HTERT RPE-1 (cell line): ENCODE measurements around the gene CASP9.
"Not testable (repeated sequence)": the region's sequence is repeated elsewhere in the genome, so short reads cannot be mapped to it uniquely, and the experiment has no call there.

Experiments
- in situ Hi-C: fragments of 300-500 bp; cut with MboI; formaldehyde crosslinking; loops from 4 replicates; pipeline ENCODE4 v1.14.3; 2020; ENCODE audit warnings: low sequenced_read_pairs

Gene CASP9

DNA sequence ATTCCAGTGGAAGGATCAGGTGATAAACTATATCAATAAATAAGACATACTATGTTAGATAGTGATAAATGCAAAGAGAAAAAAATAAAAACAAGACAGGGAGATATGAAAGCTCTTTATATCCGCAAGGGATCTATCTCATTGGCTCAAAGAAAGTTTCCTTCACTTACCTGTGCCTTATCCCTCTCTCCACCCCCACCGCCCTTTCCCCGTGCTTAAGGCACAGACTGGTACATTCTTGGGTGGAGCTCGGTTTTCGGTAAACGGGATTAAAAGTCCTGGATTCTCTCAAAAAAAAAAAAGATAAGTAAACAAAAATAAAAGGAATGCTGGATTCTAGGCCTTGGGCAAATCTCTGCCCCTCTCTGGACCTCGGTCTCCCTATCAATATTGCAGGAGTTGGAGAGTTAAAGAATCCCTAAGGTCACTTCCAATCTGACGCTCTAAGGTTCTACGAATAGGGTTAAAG, 2.0 kb upstream of the CASP9 start:
- in situ Hi-C loops, result no loop called here

DNA sequence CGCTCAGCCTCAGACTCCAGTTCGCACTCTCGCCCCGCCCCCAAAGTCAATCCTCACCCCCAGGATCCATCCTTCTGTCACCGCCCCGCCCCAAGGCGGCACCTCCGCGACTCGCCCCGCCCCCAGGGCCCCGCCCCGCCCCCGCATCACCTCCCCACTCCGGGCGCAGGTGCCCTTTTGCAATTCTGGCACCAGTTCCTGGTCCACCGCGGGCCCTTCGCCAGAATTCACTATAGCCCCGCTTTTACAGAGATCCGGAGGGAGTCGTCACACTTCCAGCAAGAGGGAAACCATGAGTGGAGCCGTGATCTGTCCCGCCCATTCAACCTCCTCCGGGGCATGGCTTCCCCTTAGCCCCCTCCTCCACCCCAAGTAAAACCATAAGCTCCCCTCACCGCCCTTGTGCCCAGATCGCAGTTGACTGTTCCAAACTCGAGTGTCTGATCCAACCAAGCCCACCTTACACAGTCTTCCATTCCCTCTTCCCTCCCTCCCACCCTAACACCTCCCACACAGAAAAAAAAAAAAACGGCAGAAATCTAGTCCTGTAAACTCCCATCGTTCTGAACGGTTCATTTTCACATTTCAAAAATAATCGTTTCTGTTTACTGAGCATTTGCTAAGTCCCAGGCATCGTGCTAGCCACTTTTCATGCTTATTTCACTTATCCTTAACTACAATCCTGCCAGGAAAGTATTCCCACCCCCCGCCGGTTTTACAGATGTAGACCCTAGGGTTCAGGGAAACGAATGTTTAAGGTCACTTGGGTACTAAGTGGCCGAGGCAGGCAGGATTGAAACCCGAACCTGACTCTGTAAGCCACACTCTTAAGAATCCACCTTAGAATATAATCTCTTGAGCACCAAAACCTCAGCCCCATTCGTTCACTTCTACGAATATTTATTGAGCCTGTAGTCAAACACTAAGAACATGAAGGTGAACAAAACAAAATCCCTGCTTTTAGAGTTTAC, 1.3 kb upstream of the CASP9 start:
- in situ Hi-C loops, result no loop called here

DNA sequence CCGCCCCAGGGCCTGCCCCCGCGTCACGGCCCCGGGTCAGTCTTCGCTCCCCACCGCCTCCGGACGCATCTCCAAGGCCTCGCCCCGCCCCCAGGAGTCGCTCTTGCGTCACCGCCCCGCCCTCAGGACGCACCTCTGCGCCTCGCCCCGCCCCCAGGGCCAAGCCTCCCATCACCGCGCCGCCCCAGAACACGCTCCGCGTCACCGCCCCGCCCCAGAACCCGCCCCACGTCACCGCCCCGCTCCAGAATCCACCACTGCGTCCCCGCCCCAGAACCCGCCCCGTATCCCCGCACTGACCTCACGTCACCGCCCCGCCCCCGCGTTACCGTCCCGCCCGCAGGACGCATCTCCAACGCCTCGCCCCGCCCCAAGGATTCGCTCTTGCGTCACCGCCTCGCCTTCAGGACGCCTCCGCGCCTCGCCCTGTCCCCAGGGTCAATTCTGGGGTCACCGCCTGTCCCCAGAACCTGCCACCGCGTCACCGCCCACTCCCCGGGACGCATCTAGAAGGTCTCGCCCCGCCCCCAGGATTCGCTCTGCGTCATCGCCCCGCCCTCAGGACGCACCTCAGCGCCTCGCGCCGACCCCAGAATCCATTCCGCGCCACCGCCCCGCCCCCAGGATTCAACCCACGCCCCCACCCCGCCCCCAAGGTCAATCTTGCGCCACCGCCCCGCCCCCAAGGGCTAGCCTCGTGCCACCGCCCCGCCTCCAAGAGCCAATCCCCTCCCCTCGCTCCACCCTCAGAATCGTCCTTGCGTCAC, 451 bp upstream of the CASP9 start:
- in situ Hi-C loops, result no loop called here

DNA sequence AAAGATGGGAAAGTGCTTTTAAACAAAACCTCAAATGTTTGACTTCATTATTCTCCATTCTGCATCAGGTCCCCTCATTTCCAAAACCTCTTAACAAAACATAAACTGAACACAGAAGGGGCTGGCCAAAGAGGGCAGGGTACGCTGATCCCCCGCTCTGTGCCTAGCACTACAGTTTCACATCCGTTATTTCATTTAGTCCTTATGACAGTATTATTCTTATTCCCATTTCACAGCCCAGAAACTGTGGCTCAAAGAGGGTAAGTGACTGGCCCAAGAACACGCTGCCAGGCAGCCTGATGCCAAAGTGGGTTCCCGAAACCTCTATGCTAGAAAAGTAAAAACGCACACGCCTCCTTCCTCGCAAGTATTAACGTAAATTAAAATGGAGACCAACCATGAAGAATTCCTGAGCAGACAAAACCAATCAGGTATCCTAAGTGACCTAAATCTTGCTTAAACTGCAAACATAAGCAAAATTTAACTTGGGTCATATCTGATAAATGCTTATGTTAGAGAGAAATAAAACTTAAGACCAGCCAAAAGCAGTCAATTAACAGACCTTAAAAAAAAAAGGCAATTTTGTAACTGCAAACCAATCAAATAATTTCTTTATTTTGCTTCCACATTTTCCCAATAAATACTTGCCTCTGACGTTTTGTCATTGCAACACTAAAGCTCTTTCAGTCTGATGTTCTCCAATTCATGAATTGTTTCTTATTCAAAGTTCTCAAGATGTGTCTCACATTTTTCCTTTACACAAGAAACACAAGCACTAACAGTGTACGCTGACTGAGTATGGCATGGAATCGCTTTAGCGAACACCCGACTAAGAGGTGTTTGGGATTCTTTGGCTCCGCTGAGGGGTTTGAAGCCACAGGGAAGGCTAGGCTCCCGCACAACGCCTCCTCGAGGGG, 653 bp downstream of the CASP9 start:
- in situ Hi-C loops, result no loop called here

DNA sequence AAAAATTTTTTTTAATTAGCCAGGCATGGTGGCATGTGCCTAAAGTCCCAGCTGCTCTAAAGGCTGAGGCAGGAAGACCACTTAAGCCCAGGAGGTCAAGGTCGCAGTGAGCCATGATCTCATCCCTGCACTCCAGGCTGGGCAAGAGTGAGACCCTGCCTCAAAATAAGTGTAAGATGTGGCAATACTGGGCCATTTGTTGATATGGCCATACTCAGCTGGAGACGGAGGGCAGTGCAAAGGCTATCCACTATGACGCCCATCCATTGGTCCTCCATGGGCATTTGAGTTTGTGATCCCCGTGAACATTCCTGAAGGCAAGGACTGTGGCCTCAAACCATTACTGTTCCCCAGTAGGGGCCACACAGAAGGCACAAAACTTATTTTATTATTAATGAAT, 1.5 kb downstream of the CASP9 start:
- in situ Hi-C loops, result no loop called here

DNA sequence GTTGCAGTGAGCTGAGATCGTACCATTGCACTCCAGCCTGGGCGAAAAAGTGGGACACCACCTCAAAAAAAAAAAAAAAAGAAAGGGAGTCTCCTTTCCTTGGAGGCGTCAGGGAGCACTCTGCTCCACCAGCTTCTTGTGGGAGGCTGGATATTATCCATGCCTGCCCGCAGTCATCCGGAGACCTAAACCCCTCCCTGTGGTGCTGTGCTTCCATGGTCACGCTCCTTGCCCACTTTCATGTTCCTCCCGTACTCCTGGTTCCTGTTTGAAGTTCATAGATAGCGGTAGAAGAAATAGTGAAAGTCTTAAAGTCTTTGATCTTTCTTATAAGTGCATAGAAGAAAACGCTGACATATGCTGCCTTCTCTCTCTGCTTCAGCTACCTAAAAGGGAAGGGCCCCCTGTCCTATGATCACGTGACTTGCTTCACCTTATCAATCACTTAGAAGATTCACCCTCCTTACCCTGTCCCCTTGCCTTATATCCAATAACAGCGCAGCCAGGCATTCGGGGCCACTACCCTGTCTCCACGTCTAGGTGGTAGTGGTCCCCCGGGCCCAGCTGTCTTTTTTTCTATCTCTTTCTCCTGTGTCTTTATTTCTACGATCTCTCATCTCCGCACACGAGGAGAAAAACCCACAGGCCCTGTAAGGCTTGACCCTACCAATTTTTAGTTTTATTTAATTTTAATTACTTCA, 2.7 kb downstream of the CASP9 start:
- in situ Hi-C loops, result not testable (repeated sequence)

DNA sequence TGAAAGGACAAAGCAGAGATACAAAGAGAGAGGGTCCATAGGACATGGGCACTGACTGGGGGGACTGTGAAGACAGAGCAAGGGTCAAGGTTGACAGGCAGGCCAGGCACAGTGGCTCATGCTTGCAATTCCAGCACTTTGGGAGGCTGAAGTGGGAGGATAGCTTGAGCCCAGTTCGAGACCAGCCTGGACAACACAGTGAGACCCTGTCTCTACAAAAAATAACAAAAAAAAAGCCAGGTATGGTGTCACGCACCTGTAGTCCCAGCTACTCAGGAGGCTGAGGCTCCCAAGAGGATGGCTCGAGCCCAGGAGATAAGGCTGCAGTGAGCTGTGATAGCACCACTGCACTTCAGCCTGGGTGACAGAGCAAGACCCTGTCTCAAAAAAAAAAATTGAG, 4.4 kb downstream of the CASP9 start:
- in situ Hi-C loops, result no loop called here

DNA sequence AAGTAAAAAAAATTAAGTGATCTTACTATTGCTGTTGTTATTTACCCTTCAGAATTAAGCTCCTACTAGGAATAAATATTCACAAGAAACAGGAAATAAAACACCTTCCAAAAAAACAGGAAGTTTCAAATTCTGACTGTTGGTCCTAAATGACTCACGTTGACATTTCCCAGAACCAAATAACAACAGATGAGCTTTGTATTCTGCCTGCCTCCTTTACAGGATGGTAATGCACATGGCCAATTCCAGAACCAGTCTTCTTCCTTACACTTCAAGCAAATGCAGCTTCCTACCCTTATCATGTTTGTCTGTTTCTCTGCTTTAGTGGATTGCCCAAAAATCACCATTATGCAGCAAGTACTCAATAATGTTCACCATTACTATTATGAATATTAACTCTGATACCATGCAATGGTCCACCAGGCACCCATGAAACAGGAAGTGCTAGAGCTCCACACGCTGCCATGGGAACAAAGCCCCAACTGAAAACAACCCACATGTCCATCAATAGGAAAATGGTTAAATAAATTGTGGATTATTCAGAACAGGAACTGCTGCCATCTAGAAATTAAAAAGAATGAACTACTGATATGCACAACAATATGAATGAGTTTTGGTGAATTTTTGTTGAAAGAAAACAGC, 8.9 kb downstream of the CASP9 start:
- in situ Hi-C loops, result no loop called here

DNA sequence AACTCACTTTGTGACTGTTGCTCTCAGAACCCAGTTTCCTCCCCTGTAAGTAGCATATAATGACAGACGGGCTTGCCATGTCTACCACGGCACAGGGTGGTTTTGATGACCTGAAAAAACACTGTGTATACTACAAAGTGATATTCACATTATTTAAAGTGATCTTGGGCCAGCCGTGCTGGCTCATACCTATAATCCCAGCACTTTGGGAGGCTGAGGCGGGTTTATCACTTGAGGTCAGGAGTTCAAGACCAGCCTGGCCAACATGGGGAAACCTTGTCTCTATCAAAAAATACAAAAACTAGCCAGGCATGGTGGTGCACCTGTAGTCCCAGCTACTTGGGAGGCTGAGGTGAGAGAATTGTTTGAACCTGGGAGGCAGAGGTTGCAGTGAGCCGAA, 9.5 kb downstream of the CASP9 start:
- in situ Hi-C loops, result not testable (repeated sequence)

DNA sequence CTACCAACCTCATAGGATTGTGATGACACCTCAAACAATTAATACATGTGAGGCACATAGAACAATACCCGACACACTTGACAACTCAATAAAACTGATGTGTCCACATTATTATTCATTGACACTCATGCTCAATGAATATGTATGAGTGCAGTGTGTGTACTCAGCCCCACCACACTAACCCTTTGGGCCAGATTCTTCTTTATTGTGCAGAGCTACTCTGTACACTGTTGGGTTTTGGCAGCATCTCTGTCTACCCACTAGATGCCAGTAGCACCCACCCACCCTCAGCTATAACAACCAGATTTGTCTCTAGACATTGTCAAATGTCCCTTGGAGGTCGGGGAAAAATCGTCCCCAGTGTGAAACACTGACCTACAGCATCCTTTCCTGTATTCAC, 10.1 kb downstream of the CASP9 start:
- in situ Hi-C loops, result no loop called here

DNA sequence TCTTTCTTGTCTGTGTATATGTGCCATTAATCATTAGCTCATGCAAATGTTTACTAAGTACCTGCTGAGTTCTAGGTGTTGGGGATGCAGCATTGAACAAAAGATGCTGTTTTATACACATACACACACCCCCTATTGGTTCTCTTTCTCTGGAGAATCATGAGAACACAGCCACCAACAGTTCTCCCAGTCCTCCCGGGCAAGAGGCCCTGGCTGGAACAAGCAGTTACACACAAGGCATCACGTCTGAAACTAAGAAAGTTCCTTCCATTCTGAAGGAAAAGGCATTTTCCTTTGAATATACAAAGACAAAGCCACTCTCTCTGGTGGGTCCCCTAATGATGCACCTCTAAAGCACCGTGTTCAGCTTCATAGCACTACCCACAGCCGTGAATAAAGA, 10.8 kb downstream of the CASP9 start:
- in situ Hi-C loops, result no loop called here

DNA sequence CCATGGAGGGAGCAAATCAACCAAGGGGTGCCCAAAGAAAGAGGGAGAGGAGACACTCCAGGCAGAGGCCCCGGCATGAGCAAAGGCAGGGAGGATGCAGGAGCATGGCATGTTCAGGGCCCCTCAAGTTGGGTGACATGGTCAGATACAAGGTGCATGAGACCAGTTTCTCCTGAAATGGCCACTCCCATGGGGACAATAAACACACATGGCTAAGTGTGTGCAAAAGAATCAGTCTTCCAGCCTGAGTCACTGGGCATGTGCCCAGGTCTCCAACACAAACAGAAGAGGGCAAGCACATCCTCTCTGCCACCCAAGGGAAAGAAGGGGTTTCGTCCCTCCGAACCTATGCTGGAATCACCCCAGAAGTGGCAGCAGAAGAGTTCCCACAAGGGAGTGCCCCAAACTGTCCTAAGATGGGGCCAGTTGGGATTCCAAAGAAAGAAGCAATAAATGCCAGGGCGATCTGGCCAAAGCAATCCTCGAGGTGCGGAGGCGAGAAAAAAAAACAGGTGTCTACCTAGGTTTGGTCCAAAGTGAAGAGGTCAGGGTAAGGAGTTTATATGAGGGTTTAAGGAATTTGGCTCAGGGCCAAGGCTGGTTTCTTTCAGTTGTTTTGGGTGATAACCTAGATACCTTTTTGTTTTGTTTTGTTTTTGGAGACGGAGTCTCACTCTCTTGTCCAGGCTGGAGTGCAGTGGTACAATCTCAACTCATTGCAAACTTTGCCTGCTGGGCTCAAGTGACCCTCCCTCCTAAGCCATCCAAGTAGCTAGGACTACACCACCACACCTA, 13.2 kb downstream of the CASP9 start:
- in situ Hi-C loops, result no loop called here

DNA sequence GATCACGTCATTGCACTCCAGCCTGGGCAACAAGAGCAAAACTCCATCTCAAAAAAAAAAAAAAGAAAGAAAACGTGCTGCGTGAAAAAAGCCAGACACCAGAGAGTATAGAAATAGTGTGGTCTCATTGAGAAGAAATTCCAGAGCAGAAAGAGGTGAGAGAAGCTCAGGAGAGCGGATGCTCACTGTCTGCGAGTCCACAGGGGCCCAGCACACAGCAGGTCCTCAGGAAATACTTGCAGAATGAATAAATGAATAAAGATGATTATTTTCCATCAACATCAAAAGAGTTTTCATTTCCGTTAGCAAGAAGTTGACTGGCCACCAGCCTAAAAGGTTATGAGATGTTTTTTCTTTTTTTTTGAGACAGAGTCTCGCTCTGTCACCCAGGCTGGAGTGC, 14.4 kb downstream of the CASP9 start:
- in situ Hi-C loops, result no loop called here

DNA sequence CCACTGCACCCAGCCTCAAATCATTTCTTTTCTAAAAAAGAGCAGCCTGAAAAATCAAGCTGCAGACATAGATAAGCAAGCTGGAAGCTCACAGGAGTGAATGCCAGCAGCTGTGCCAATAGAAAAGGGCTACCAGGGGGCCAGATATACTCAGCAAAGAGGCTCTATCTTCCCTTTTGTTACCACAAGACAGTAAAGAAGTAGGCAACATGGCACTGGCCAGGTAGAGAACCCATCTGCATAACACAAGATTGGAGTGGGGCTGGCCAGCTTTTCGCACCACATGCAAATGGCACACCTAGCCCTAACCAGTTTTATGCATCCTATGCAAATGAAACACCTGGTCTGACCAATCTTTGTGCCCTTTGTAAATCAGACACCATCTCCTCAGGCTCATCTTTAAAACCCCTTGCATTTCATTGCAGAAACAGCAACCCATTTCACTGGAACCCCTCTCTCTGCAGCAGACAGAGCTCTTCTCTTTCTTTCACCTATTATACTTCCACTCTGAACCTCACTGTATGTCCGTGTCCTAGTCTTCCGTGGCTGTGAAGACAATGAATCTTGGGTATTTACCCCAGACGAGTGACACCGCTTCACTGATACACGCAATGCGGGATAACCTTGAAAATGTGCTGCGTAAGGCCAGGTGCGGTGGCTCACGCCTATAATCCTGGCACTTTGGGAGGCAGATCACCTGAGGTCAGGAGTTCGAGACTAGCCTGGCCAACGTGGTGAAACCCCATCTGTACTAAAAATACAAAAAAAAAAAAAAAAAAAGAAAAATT, 15.1 kb downstream of the CASP9 start:
- in situ Hi-C loops, result no loop called here

DNA sequence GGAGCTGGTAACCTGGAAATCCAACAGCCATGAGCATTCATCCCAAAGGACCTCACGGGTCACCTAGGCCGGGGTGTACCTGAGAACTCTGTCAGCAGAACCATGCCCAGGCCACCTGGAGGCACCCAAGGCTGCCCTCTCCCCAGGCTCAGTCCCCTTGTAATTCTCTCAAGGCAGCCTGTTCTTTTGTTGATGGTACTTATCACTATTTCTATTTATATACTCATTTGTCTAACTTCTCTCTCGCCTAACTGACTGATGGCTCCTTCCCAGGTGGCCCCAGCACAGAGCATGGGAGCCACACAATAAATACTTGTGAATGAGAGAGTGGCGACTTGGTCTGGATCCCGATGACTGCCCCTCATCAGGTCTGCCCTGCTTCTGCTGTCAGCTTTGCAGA, 16.7 kb downstream of the CASP9 start:
- in situ Hi-C loops, result no loop called here

DNA sequence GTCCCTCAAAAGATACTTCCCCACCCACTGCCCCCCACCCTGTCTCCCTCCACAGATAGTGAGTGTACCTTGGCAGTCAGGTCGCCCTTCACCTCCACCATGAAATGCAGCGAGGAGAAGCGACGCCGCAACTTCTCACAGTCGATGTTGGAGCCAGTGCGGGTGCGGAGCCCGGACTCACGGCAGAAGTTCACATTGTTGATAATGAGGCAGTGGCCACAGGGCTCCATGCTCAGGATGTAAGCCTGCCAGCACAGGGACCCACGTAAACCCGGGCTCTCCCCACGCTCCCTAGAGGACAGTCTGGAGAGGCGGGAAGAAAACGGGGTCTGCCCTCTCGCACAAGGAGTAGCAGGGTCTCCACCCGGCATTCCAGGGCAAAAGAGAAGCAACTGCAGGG, 17.2 kb downstream of the CASP9 start:
- in situ Hi-C loops, result no loop called here

DNA sequence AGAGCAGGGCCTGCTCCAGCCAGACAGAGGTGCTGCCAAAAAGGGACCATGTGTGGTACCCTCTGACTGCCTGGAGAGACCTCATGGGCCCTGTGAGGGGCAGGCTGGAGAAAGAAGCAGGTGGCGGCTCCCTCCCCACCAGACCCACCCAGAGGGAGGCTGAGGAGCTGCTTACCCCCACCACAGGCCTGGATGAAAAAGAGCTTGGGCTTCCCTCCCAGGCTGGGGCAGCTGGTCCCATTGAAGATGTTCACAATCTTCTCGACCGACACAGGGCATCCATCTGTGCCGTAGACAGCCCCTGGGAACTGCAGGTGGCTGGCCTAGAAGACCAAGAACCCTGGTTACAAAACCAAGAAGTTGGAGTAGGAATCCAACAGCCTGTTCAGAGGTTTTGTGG, 19.6 kb downstream of the CASP9 start:
- in situ Hi-C loops, result no loop called here
